Psoas muscle (tissue), 8 donors: ENCODE measurements around the gene PRMT2. TPM values are rescaled to one million over a fixed set of nuclear protein-coding genes. Genes with fewer than 3 reads are reported as not detected.
A peak's percentile ranks its signal among the peaks of the same experiment; 100 is the strongest.
"Not testable (repeated sequence)": the region's sequence is repeated elsewhere in the genome, so short reads cannot be mapped to it uniquely, and the experiment has no call there.

ENCODE experiments used
- ATAC-seq, 4 donors: fragments of 200-7000 bp; cut with Tn5 transposase; one replicate each; pipeline ENCODE4 v1.9.1; 2020; ENCODE audit warnings: moderate library complexity in 3 of 4, mild to moderate bottlenecking in 2 of 4
- DNase-seq, 2 donors: peaks; one replicate each; pipeline ENCODE4 v3.0.0-alpha.2; 2020
- H3K27ac ChIP-seq: fragments of 200-600 bp; one replicate; pipeline ENCODE4 v1.8.0; 2022
- H3K27me3 ChIP-seq, 3 donors: fragments of 200-600 bp in 1 of 3; one replicate each; pipeline versions ENCODE4 v1.6.1 to v1.8.0; 2013 to 2022; ENCODE audit warnings: low read length in 2 of 3, mild to moderate bottlenecking in 2 of 3, moderate library complexity in 1 of 3; ENCODE audit not compliant: insufficient read depth in 3 of 3
- H3K36me3 ChIP-seq, 2 donors: fragments of 200-600 bp in 1 of 2; one replicate each; pipeline versions ENCODE4 v1.6.1 to v1.8.0; 2013 to 2022; ENCODE audit warnings: low read depth in 1 of 2, mild to moderate bottlenecking in 1 of 2, moderate library complexity in 1 of 2; ENCODE audit not compliant: insufficient read depth in 1 of 2
- H3K4me1 ChIP-seq: fragments of 200-600 bp; one replicate; pipeline ENCODE4 v1.8.0; 2022
- H3K4me3 ChIP-seq: fragments of 200-600 bp; one replicate; pipeline ENCODE4 v1.8.0; 2022; ENCODE audit warnings: mild to moderate bottlenecking
- H3K9me3 ChIP-seq: fragments of 200-600 bp; one replicate; pipeline ENCODE4 v1.8.0; 2022
- WGBS, 3 donors: extraction: QIAGEN DNeasy Blood & Tissue Kit; methylation state at CpG; one replicate each; pipeline versions ENCODE4 v1.1.6 to v1.1.7; 2013; 5-methylcytosine and 5-hydroxymethylcytosine counted together
- intact Hi-C, 2 donors: fragments of 100-400 bp; cut with DNase I; formaldehyde crosslinking; loops; one replicate each; pipeline versions ENCODE4 v1.11.0 to v1.14.2; 2022
- polyA plus RNA-seq, 3 donors: library from polyadenylated mRNA; stranded (reverse); fragments of 200-250 nt; gene quantifications; one replicate each; pipeline ENCODE4 v1.2.3, GENCODE V29; 2013
- total RNA-seq, 4 donors: library from RNA; stranded (reverse); fragmentation: NEBNext Ultra II Directional in 2 of 4; extraction: Animal tissue kit (Norgen Biotek cat#: 25700) in 2 of 4; gene quantifications; one replicate each; pipeline versions ENCODE4 v1.2.1 to v1.2.4, GENCODE V29; 2021 to 2023
- TF ChIP-seq, protein P1 (sequence below): fragments of 200-600 bp; IDR thresholded peaks from one replicate; pipeline ENCODE4 v1.8.0; 2022; ENCODE audit warnings: antibody characterized with exemption
- donor health status: healthy with polysubstance abuse.
- donor health status: DM: no; HTN: no; CAD: no; lungs with moderate emphysema.
- donor health status: Bipolar disorder and iron deficiency.
- donor health status: healthy.
- donor health status: DM: yes; HTN: yes; CAD: no.
- donor health status: DM: no; HTN: no; CAD: no.
- donor health status: DM: no; HTN: no; CAD: no.
- donor health status: DM: yes; HTN: yes; CAD: no.

Gene PRMT2
- total and polyA plus RNA-seq, 7 donors: 15.4 to 41.5 (median 28.5) TPM

GRCh38 chr21:46675595-46676280, 40.3 kb downstream of the PRMT2 start:
- Histone ChIP-seq H3K4me3 (no peak overlapping the region), H3K27ac (no peak overlapping the region), H3K27me3 (peaks cover 0 to 7% (median 0%) of the 10 kb centered on the region in 3 donors), H3K36me3 (no peaks in the 10 kb centered on the region), H3K9me3 (no peaks in the 10 kb centered on the region), H3K4me1 (no peaks in the 10 kb centered on the region)
- intact Hi-C loops: no loop called here
- ATAC-seq (no peak), DNase-seq (no peak)
- 47 to 61% (median 54%) methylated on average over 2 of the region's 2 CpGs for WGBS, 3 donors
- TF ChIP-seq, protein P1, sequence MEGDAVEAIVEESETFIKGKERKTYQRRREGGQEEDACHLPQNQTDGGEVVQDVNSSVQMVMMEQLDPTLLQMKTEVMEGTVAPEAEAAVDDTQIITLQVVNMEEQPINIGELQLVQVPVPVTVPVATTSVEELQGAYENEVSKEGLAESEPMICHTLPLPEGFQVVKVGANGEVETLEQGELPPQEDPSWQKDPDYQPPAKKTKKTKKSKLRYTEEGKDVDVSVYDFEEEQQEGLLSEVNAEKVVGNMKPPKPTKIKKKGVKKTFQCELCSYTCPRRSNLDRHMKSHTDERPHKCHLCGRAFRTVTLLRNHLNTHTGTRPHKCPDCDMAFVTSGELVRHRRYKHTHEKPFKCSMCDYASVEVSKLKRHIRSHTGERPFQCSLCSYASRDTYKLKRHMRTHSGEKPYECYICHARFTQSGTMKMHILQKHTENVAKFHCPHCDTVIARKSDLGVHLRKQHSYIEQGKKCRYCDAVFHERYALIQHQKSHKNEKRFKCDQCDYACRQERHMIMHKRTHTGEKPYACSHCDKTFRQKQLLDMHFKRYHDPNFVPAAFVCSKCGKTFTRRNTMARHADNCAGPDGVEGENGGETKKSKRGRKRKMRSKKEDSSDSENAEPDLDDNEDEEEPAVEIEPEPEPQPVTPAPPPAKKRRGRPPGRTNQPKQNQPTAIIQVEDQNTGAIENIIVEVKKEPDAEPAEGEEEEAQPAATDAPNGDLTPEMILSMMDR: no peak

DNA sequence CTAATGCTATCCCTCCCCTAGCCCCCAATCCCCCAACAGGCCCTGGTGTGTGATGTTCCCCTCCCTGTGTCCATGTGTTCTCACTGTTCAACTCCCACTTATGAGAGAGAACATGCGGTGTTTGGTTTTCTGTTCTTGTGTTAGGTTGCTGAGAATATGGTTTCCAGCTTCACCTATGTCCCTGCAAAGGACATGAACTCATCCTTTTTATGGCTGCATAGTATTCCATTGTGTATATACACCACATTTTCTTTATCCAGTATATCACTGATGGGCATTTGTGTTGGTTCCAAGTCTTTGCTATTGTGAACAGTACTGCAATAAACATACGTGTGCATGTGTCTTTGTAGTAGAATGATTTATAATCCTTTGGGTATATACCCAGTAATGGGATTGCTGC, 41.1 kb downstream of the PRMT2 start:
- H3K27me3 ChIP-seq, ATAC-seq, DNase-seq, H3K36me3 ChIP-seq, H3K4me3 ChIP-seq, H3K27ac ChIP-seq, H3K4me1 ChIP-seq, intact Hi-C loops, H3K9me3 ChIP-seq: not testable (repeated sequence)
- WGBS, 3 donors: 90 to 91% (median 91%) methylated on average over 2 of the region's 2 CpGs

GRCh38 chr21:46681593-46681992, 46.1 kb downstream of the PRMT2 start:
- H3K9me3 ChIP-seq, H3K4me3 ChIP-seq, H3K27me3 ChIP-seq, H3K36me3 ChIP-seq, H3K4me1 ChIP-seq, DNase-seq, intact Hi-C loops, H3K27ac ChIP-seq, ATAC-seq: not testable (repeated sequence)
- 68 to 70% (median 70%) methylated on average over 5 of the region's 5 CpGs for WGBS, 3 donors

GRCh38 chr21:46698652-46699051, 63.2 kb downstream of the PRMT2 start:
- H3K36me3 ChIP-seq, ATAC-seq, H3K4me1 ChIP-seq, intact Hi-C loops, H3K27me3 ChIP-seq, DNase-seq, H3K9me3 ChIP-seq, H3K27ac ChIP-seq, H3K4me3 ChIP-seq: not testable (repeated sequence)
- WGBS, 3 donors: 81 to 82% methylated on average over 18 to 35 of the region's 81 CpGs; no CpG with 5 or more reads in 1 of the 3 donors

GRCh38 chr21:46699104-46699503, 63.6 kb downstream of the PRMT2 start:
- H3K4me1 ChIP-seq, H3K27ac ChIP-seq, H3K4me3 ChIP-seq, DNase-seq, H3K36me3 ChIP-seq, intact Hi-C loops, H3K9me3 ChIP-seq, H3K27me3 ChIP-seq: not testable (repeated sequence)
- 64 to 74% (median 68%) methylated on average over 33 to 38 of the region's 69 CpGs for WGBS, 3 donors
- peak in 1 of 4 donors; percentile 57 for ATAC-seq

Other genes starting within 250 kb of the PRMT2 start
- gene DIP2A, start 176.8 kb upstream of the PRMT2 start, total RNA-seq: 10 to 100 TPM in 3 of 4 donors, 1 to 10 TPM in 1; 8.9 to 12.2 (median 11.7) TPM
- 10 to 100 TPM in 1 of 3 donors, 1 to 10 TPM in 2; 7.3 to 11.0 (median 9.2) TPM for gene DIP2A, start 176.8 kb upstream of the PRMT2 start, polyA plus RNA-seq
- 1 to 10 TPM in 1 of 4 donors, under 1 TPM in 3; 0.52 to 2.0 (median 0.80) TPM for gene S100B, start 30.6 kb upstream of the PRMT2 start, total RNA-seq
- 1 to 10 TPM; 1.1 to 2.0 (median 1.7) TPM for gene S100B, start 30.6 kb upstream of the PRMT2 start, polyA plus RNA-seq